ENCODE data around the gene FOSL1. TPM values are rescaled to one million over a fixed set of nuclear protein-coding genes. Genes with fewer than 3 reads are reported as not detected.
A peak's percentile ranks its signal among the peaks of the same experiment; 100 is the strongest.

Gene FOSL1
- total RNA-seq, 1 donor from 2014 or later: not detected

- Histone ChIP-seq H4K20me1 (ENCODE audit: low read depth) (no peaks in the 10 kb centered on the region), H3K4me1 (peaks cover 5% of the 10 kb centered on the region), H3F3A (ENCODE audit: low read depth) (peaks cover 13% of the 10 kb centered on the region), H3K79me2 (ENCODE audit: low read depth) (no peaks in the 10 kb centered on the region), H3K9ac (no peak overlapping the region), H3K27ac (no peak overlapping the region), H3K4me2 (peak overlapping the region; percentile 61), H3K9me3 (ENCODE audit: low read depth) (no peaks in the 10 kb centered on the region), H2AFZ (replicated peaks) (peak overlapping the region; percentile 30), H3K27me3 (peaks cover 78% of the 10 kb centered on the region), H3K36me3 (no peaks in the 10 kb centered on the region), H3K4me3 (peak overlapping the region; percentile 47)
- no peaks in the 10 kb centered on the region for H3K9me3 Mint-ChIP-seq
- H3K36me3 Mint-ChIP-seq: no peaks in the 10 kb centered on the region
- peak overlapping the region; percentile 81 for H3K4me3 Mint-ChIP-seq
- peaks cover 20% of the 10 kb centered on the region for H3K4me1 Mint-ChIP-seq
- H3K27ac Mint-ChIP-seq: no peak overlapping the region
- H3K27me3 Mint-ChIP-seq (ENCODE audit: insufficient read depth, low read depth): peaks cover 38% of the 10 kb centered on the region
- TF ChIP-seq CTCF (IDR thresholded peaks at IDR 0.05) (no peak), EZH2phosphoT487 (IDR thresholded peaks at IDR 0.05) (no peak), EZH2 (IDR thresholded peaks at IDR 0.05) (no peak)
- no peak for DNase-seq (ENCODE audit: low spot score)
Measured at GRCh38 chr11:65898656-65899355, 1.4 kb downstream of the FOSL1 start.

- no peak overlapping the region for H3K4me3 Mint-ChIP-seq
- H4K20me1 ChIP-seq (ENCODE audit: low read depth): peaks cover 11% of the 10 kb centered on the region
- no peak overlapping the region for H3K4me3 ChIP-seq
- H3K4me2 ChIP-seq: no peak overlapping the region
- no peak overlapping the region for H3K9ac ChIP-seq
- H2AFZ ChIP-seq (replicated peaks): no peak overlapping the region
- H3K9me3 ChIP-seq (ENCODE audit: low read depth): no peaks in the 10 kb centered on the region
- DNase-seq (ENCODE audit: low spot score): no peak
- H3K79me2 ChIP-seq (ENCODE audit: low read depth): peaks cover 2% of the 10 kb centered on the region
- H3F3A ChIP-seq (ENCODE audit: low read depth): peaks cover 26% of the 10 kb centered on the region
- H3K4me1 Mint-ChIP-seq: peaks cover 20% of the 10 kb centered on the region
- peaks cover 61% of the 10 kb centered on the region for H3K27me3 ChIP-seq
- H3K4me1 ChIP-seq: peaks cover 11% of the 10 kb centered on the region
- H3K27ac ChIP-seq: no peak overlapping the region
- H3K36me3 ChIP-seq: no peaks in the 10 kb centered on the region
- H3K9me3 Mint-ChIP-seq: no peaks in the 10 kb centered on the region
- no peaks in the 10 kb centered on the region for H3K36me3 Mint-ChIP-seq
- H3K27ac Mint-ChIP-seq: no peak overlapping the region
- TF ChIP-seq EZH2phosphoT487 (IDR thresholded peaks at IDR 0.05) (no peak), EZH2 (IDR thresholded peaks at IDR 0.05) (no peak), CTCF (IDR thresholded peaks at IDR 0.05) (no peak)
- H3K27me3 Mint-ChIP-seq (ENCODE audit: insufficient read depth, low read depth): peaks cover 38% of the 10 kb centered on the region
Measured at GRCh38 chr11:65897020-65897471, 3.1 kb downstream of the FOSL1 start.

- Mint-ChIP-seq H3K27me3 (ENCODE audit: insufficient read depth, low read depth) (peaks cover 35% of the 10 kb centered on the region), H3K27ac (no peak overlapping the region), H3K4me3 (peak overlapping the region; percentile 59), H3K9me3 (no peaks in the 10 kb centered on the region), H3K4me1 (peaks cover 22% of the 10 kb centered on the region), H3K36me3 (no peaks in the 10 kb centered on the region)
- TF ChIP-seq EZH2phosphoT487 (IDR thresholded peaks at IDR 0.05) (no peak), CTCF (IDR thresholded peaks at IDR 0.05) (no peak), EZH2 (IDR thresholded peaks at IDR 0.05) (no peak)
- peaks cover 9% of the 10 kb centered on the region for H3K79me2 ChIP-seq (ENCODE audit: low read depth)
- no peaks in the 10 kb centered on the region for H3K9me3 ChIP-seq (ENCODE audit: low read depth)
- no peak overlapping the region for H3K27ac ChIP-seq
- peaks cover 15% of the 10 kb centered on the region for H3K4me1 ChIP-seq
- H3K4me3 ChIP-seq: no peak overlapping the region
- no peak overlapping the region for H2AFZ ChIP-seq (replicated peaks)
- H4K20me1 ChIP-seq (ENCODE audit: low read depth): peaks cover 14% of the 10 kb centered on the region
- no peak overlapping the region for H3K4me2 ChIP-seq
- no peak for DNase-seq (ENCODE audit: low spot score)
- H3K36me3 ChIP-seq: no peaks in the 10 kb centered on the region
- H3F3A ChIP-seq (ENCODE audit: low read depth): peaks cover 28% of the 10 kb centered on the region
- H3K27me3 ChIP-seq: peaks cover 53% of the 10 kb centered on the region
- H3K9ac ChIP-seq: no peak overlapping the region
Measured at GRCh38 chr11:65896034-65896999, 3.9 kb downstream of the FOSL1 start.

Measured in neural progenitor cell (in vitro differentiated cells).